COR-L47 (cell line): ENCODE measurements around the gene TULP4.

Experiments used
- DNase-seq: peaks from one replicate; lab custom pipeline; 2025; lab: John Stamatoyannopoulos, UW

The TULP4 gene

GRCh38 chr6:158358450-158359077 is 46.3 kb downstream of the TULP4 start:
- no peak for DNase-seq

GRCh38 chr6:158361068-158361467 is 48.8 kb downstream of the TULP4 start:
- no peak for DNase-seq

GRCh38 chr6:158361961-158362669 is 49.9 kb downstream of the TULP4 start:
- no peak for DNase-seq

GRCh38 chr6:158366363-158366762 is 54.1 kb downstream of the TULP4 start:
- no peak for DNase-seq

- no peak for DNase-seq
These were observed 55.6 kb downstream of the TULP4 start for GRCh38 chr6:158367816-158368215.

GRCh38 chr6:158369241-158369640 is 57.0 kb downstream of the TULP4 start:
- DNase-seq, result no peak

GRCh38 chr6:158370805-158371204 is 58.5 kb downstream of the TULP4 start:
- DNase-seq, result no peak

GRCh38 chr6:158371261-158371660 is 59.0 kb downstream of the TULP4 start:
- DNase-seq, result no peak

- no peak for DNase-seq
These were observed 60.3 kb downstream of the TULP4 start for GRCh38 chr6:158372574-158372973.

- no peak for DNase-seq
These were observed 60.9 kb downstream of the TULP4 start for GRCh38 chr6:158373214-158373613.

GRCh38 chr6:158374020-158374419 is 61.8 kb downstream of the TULP4 start:
- no peak for DNase-seq

- DNase-seq, result no peak
These were observed 64.4 kb downstream of the TULP4 start for GRCh38 chr6:158376631-158377081.

GRCh38 chr6:158377860-158378259 is 65.6 kb downstream of the TULP4 start:
- DNase-seq, result no peak

GRCh38 chr6:158379336-158379735 is 67.1 kb downstream of the TULP4 start:
- no peak for DNase-seq

GRCh38 chr6:158381214-158381613 is 68.9 kb downstream of the TULP4 start:
- DNase-seq, result no peak

GRCh38 chr6:158382491-158382890 is 70.2 kb downstream of the TULP4 start:
- no peak for DNase-seq

- no peak for DNase-seq
These were observed 70.8 kb downstream of the TULP4 start for GRCh38 chr6:158383057-158383456.

GRCh38 chr6:158383542-158383941 is 71.3 kb downstream of the TULP4 start:
- DNase-seq, result no peak

- DNase-seq, result no peak
These were observed 72.4 kb downstream of the TULP4 start for GRCh38 chr6:158384671-158385110.

GRCh38 chr6:158387036-158387435 is 74.8 kb downstream of the TULP4 start:
- no peak for DNase-seq

GRCh38 chr6:158387578-158387977 is 75.3 kb downstream of the TULP4 start:
- no peak for DNase-seq

GRCh38 chr6:158388727-158389126 is 76.5 kb downstream of the TULP4 start:
- no peak for DNase-seq

GRCh38 chr6:158389193-158389919 is 77.1 kb downstream of the TULP4 start:
- DNase-seq, result no peak
